WTC11 (cell line): ENCODE measurements around the gene EPX. TPM values are rescaled to one million over a fixed set of nuclear protein-coding genes. Genes with fewer than 3 reads are reported as not detected.

Experiments used
- ATAC-seq: fragments of 200-7000 bp; cut with Tn5 transposase; 2 replicates; pipeline ENCODE4 v1.10.0; 2021; ENCODE audit warnings: mild to moderate bottlenecking, moderate library complexity
- CTCF ChIA-PET: fragments of 300-600 bp; sonication (Branson Sonifier 250); formaldehyde crosslinking; loops from one replicate; lab custom pipeline; 2021; ENCODE audit warnings: antibody characterized with exemption; lab: Charles Lee
- POLR2A ChIA-PET: fragments of 350-600 bp; sonication (Branson Sonifier 250); formaldehyde crosslinking; loops from one replicate; lab custom pipeline; 2021; ENCODE audit warnings: antibody characterized with exemption; lab: Charles Lee
- DNase-seq: peaks from one replicate; pipeline ENCODE4 v3.0.0; 2021; ENCODE audit warnings: low spot score
- H3K27ac Mint-ChIP-seq: 2 replicates; pipeline ENCODE4 v1.8.0; 2021; ENCODE audit warnings: mixed read lengths
- H3K27me3 Mint-ChIP-seq: 2 replicates; pipeline ENCODE4 v1.8.0; 2021; ENCODE audit warnings: low read depth, mild to moderate bottlenecking, moderate library complexity, mixed read lengths
- H3K36me3 Mint-ChIP-seq: 2 replicates; pipeline ENCODE4 v1.8.0; 2021; ENCODE audit warnings: mixed read lengths
- H3K4me1 Mint-ChIP-seq: 2 replicates; pipeline ENCODE4 v1.8.0; 2022; ENCODE audit warnings: mixed read lengths
- H3K4me3 Mint-ChIP-seq: 2 replicates; pipeline ENCODE4 v1.8.0; 2021; ENCODE audit warnings: mild to moderate bottlenecking, moderate library complexity, mixed read lengths
- H3K9me3 Mint-ChIP-seq: 2 replicates; pipeline ENCODE4 v1.8.0; 2021; ENCODE audit warnings: mixed read lengths
- AR ChIP-seq: fragments of 250-450 bp; sonication (Bioruptor Pico); IDR thresholded peaks from 2 replicates; pipeline ENCODE4 v1.9.0; 2021; ENCODE audit warnings: mild to moderate bottlenecking
- ATF2 ChIP-seq: sonication (generic); formaldehyde crosslinking; IDR thresholded peaks from 2 replicates; pipeline ENCODE4 v1.8.1; 2022; ENCODE audit warnings: low read depth, missing genetic modification reagents, borderline replicate concordance
- ELF4 ChIP-seq: sonication (generic); formaldehyde crosslinking; IDR thresholded peaks from 2 replicates; pipeline ENCODE4 v1.8.1; 2022; ENCODE audit warnings: low read depth, mild to moderate bottlenecking, moderate library complexity, missing genetic modification reagents
- EMX1 ChIP-seq: fragments of 250-450 bp; sonication (Bioruptor Pico); IDR thresholded peaks from 2 replicates; pipeline ENCODE4 v1.8.0; 2021; ENCODE audit warnings: mild to moderate bottlenecking
- FOXP1 ChIP-seq: sonication (generic); formaldehyde crosslinking; IDR thresholded peaks from 2 replicates; pipeline ENCODE4 v1.8.0; 2022; ENCODE audit warnings: missing genetic modification reagents, mild to moderate bottlenecking, moderate library complexity, borderline replicate concordance
- IRF1 ChIP-seq: sonication (generic); formaldehyde crosslinking; IDR thresholded peaks from 2 replicates; pipeline ENCODE4 v1.8.0; 2023; ENCODE audit warnings: missing genetic modification reagents
- JUN ChIP-seq: sonication (generic); formaldehyde crosslinking; IDR thresholded peaks from 2 replicates; pipeline ENCODE4 v1.8.0; 2023; ENCODE audit warnings: mild to moderate bottlenecking, missing genetic modification reagents
- KAT7 ChIP-seq: sonication (generic); formaldehyde crosslinking; IDR thresholded peaks from 2 replicates; pipeline ENCODE4 v1.8.1; 2023; ENCODE audit warnings: missing genetic modification reagents, mild to moderate bottlenecking, borderline replicate concordance
- MAX ChIP-seq: sonication (generic); formaldehyde crosslinking; IDR thresholded peaks from 2 replicates; pipeline ENCODE4 v1.8.0; 2022; ENCODE audit warnings: mild to moderate bottlenecking, missing genetic modification reagents
- NFATC4 ChIP-seq: fragments of 250-450 bp; sonication (Bioruptor Pico); IDR thresholded peaks from 2 replicates; pipeline ENCODE4 v1.9.0; 2021; ENCODE audit warnings: mild to moderate bottlenecking
- NFE2L1 ChIP-seq: sonication (generic); formaldehyde crosslinking; IDR thresholded peaks from 2 replicates; pipeline ENCODE4 v1.8.1; 2023; ENCODE audit warnings: missing genetic modification reagents
- NR1H2 ChIP-seq: sonication (generic); formaldehyde crosslinking; IDR thresholded peaks from 2 replicates; pipeline ENCODE4 v1.9.0; 2021; ENCODE audit warnings: mild to moderate bottlenecking, moderate library complexity, missing genetic modification reagents
- PRRX2 ChIP-seq: fragments of 250-450 bp; sonication (Bioruptor Pico); IDR thresholded peaks from 2 replicates; pipeline ENCODE4 v1.8.0; 2021; ENCODE audit warnings: mild to moderate bottlenecking
- STAT6 ChIP-seq: sonication (generic); formaldehyde crosslinking; conservative IDR thresholded peaks from 2 replicates; pipeline ENCODE4 v1.8.1; 2023; ENCODE audit warnings: mild to moderate bottlenecking, low read depth, missing genetic modification reagents, moderate library complexity
- TEAD1 ChIP-seq: sonication (generic); formaldehyde crosslinking; IDR thresholded peaks from 2 replicates; pipeline ENCODE4 v1.8.0; 2022; ENCODE audit warnings: mild to moderate bottlenecking, missing genetic modification reagents
- TP53 ChIP-seq: sonication (generic); formaldehyde crosslinking; IDR thresholded peaks from 2 replicates; pipeline ENCODE4 v1.8.1; 2023; ENCODE audit warnings: mild to moderate bottlenecking, missing genetic modification reagents
- ZBTB43 ChIP-seq: sonication (generic); formaldehyde crosslinking; IDR thresholded peaks from 2 replicates; pipeline ENCODE4 v1.8.1; 2023; ENCODE audit warnings: mild to moderate bottlenecking, missing genetic modification reagents
- ZNF138 ChIP-seq: sonication (generic); formaldehyde crosslinking; conservative IDR thresholded peaks from 2 replicates; pipeline ENCODE4 v1.8.1; 2022; ENCODE audit warnings: mild to moderate bottlenecking, moderate library complexity, missing genetic modification reagents
- ZNF232 ChIP-seq: sonication (generic); formaldehyde crosslinking; IDR thresholded peaks from 2 replicates; pipeline ENCODE4 v1.8.0; 2022; ENCODE audit warnings: mild to moderate bottlenecking, missing genetic modification reagents
- ZNF281 ChIP-seq: sonication (generic); formaldehyde crosslinking; IDR thresholded peaks from 2 replicates; pipeline ENCODE4 v1.8.0; 2023; ENCODE audit warnings: mild to moderate bottlenecking, missing genetic modification reagents
- ZNF512 ChIP-seq: sonication (generic); formaldehyde crosslinking; IDR thresholded peaks from 2 replicates; pipeline ENCODE4 v1.8.1; 2022; ENCODE audit warnings: missing genetic modification reagents, borderline replicate concordance
- total RNA-seq: library from RNA; stranded (reverse); gene quantifications from 3 replicates; pipeline ENCODE4 v1.2.3, GENCODE V29; 2021

Gene EPX
- total RNA-seq, 1 experiment from 2014 or later = not detected

- peak within 1 kb of the TSS; percentile 93 for H3K4me3 Mint-ChIP-seq
- H3K9me3 Mint-ChIP-seq = no peaks in the 10 kb centered on the region
- peak; percentile 100 for ATAC-seq
- no peaks in the 10 kb centered on the region; the same call in 1 of the 2 replicates for H3K36me3 Mint-ChIP-seq
- H3K4me1 Mint-ChIP-seq = peaks cover 9% of the 10 kb centered on the region
- peaks cover 30% of the 10 kb centered on the region for H3K27me3 Mint-ChIP-seq
- DNase-seq = peak; percentile 97
- peak within 1 kb of the TSS; percentile 92 for H3K27ac Mint-ChIP-seq
- ChIA-PET CTCF (interaction anchor here (0.5 to 3.0 kb wide), 20 partner anchors 9 to 257 kb away, joined by 3 to 29 read pairs (median 4); partner anchors contain the start of gene LPO), POLR2A (interaction anchor here (1.2 kb wide), 1 partner anchor 198 kb away, joined by 7 read pairs; the partner anchor contains the start of gene RNF43)
- peak; percentile 92 for TF ChIP-seq MAX (CRISPR knock-in tag)
- TF ChIP-seq JUN (CRISPR knock-in tag) = no peak
- TF ChIP-seq ZNF281 (CRISPR knock-in tag) = no peak
- TF ChIP-seq ZNF232 = peak; percentile 85; the same call in 1 of the 2 replicates
- no peak for TF ChIP-seq PRRX2 (CRISPR knock-in tag)
- TF ChIP-seq ZBTB43 (CRISPR knock-in tag) = no peak
- no peak for TF ChIP-seq IRF1 (CRISPR knock-in tag)
- no peak for TF ChIP-seq STAT6 (CRISPR knock-in tag)
- TF ChIP-seq TP53 = no peak
- TF ChIP-seq ZNF138 (CRISPR knock-in tag) = no peak
- TF ChIP-seq EMX1 (CRISPR knock-in tag) = no peak
- TF ChIP-seq NFATC4 = no peak
- no peak for TF ChIP-seq NFE2L1 (CRISPR knock-in tag)
- no peak for TF ChIP-seq ZNF512 (CRISPR knock-in tag)
- no peak for TF ChIP-seq ELF4
- no peak; the same call in 1 of the 2 replicates for TF ChIP-seq TEAD1
- TF ChIP-seq KAT7 (CRISPR knock-in tag) = peak; percentile 45; the same call in 1 of the 2 replicates
- no peak for TF ChIP-seq NR1H2 (CRISPR knock-in tag)
- no peak for TF ChIP-seq ATF2 (CRISPR knock-in tag)
- TF ChIP-seq AR = no peak
- TF ChIP-seq FOXP1 (CRISPR knock-in tag) = peak; percentile 74; the same call in 1 of the 2 replicates
These were observed 26.7 kb downstream of the EPX start, which contains the start of gene MKS1 for GRCh38 chr17:58219007-58219788. Gene MKS1, minus strand, starts transcription at chr17:58219255. Its CDS starts 25 bp downstream, at chr17:58219230.
